Measurements from ENCODE around the gene KCNK1.

GRCh38 chr1:233586301-233586700 lies 27.6 kb upstream of the KCNK1 start:
- TF ChIP-seq CTCF (conservative IDR thresholded peaks at IDR 0.05; ENCODE audit: low read depth, low read length) (no peak), EZH2phosphoT487 (IDR thresholded peaks at IDR 0.05; ENCODE audit: borderline replicate concordance, low read length) (no peak)

All from PC-3 (cell line).